Measurements from ENCODE around the gene CBX4. TPM values are rescaled to one million over a fixed set of nuclear protein-coding genes. Genes with fewer than 3 reads are reported as not detected.

The CBX4 gene
- total RNA-seq, 1 donor from 2014 or later, result 56.3 TPM

DNA sequence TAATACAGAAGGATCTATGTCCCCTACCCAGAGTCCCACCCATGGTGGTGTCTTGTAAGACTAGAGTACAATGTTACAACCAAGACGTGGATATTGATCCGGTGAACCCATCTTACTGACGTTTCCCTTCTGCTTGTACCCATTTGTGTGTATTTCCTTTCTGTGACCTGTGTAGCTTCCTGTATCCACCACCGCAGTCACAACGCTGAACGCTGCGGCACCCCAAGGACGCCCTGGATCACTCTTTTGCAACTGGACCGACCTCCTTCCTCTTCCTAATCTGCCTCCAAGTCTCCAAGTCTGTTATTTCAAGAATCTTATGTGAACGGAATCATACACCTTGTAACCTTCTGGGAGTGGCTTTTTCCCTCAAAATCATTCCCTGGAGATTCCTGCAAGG is 33.5 kb upstream of the CBX4 start:
- Mint-ChIP-seq H3K36me3 (ENCODE audit: low read depth) (no peaks in the 10 kb centered on the region), H3K4me1 (peaks cover 4% of the 10 kb centered on the region), H3K4me3 (no peak overlapping the region), H3K27me3 (peaks cover 18% of the 10 kb centered on the region), H3K27ac (no peak overlapping the region), H3K9me3 (no peaks in the 10 kb centered on the region)
- CTCF ChIA-PET, result no interaction called here
- DNase-seq (no peak), ATAC-seq (ENCODE audit: low read depth) (no peak)
- TF ChIP-seq, protein P1, sequence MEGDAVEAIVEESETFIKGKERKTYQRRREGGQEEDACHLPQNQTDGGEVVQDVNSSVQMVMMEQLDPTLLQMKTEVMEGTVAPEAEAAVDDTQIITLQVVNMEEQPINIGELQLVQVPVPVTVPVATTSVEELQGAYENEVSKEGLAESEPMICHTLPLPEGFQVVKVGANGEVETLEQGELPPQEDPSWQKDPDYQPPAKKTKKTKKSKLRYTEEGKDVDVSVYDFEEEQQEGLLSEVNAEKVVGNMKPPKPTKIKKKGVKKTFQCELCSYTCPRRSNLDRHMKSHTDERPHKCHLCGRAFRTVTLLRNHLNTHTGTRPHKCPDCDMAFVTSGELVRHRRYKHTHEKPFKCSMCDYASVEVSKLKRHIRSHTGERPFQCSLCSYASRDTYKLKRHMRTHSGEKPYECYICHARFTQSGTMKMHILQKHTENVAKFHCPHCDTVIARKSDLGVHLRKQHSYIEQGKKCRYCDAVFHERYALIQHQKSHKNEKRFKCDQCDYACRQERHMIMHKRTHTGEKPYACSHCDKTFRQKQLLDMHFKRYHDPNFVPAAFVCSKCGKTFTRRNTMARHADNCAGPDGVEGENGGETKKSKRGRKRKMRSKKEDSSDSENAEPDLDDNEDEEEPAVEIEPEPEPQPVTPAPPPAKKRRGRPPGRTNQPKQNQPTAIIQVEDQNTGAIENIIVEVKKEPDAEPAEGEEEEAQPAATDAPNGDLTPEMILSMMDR (IDR thresholded peaks at IDR 0.05), result no peak
- intact Hi-C loops (cut with micrococcal nuclease), result no loop called here
- POLR2A ChIA-PET, result interaction anchor here (1.0 kb wide), 1 partner anchor 59 kb away, joined by 3 read pairs; no protein-coding TSS in a partner anchor

DNA sequence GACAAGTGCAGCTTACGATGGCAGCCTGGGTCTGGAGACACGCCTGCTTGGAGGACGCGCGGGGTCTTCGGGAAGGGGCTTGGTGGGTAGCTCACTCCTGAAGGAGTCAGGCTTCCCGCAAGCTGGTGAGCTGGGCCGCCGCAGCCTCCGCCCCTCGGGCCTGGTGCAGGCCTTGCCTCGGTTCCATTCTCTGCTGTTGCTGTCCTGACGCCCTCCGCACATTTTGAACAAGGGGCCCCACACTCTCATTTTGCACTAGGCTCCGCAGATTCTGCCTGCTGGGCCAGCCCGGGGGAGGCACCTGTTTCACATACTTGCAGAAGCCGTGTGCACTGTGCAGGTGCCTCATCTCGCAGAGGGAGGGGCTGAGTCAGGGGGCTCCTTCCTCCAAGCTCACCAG is 31.9 kb upstream of the CBX4 start:
- ChIA-PET CTCF (interaction anchor here (1.1 kb wide), 1 partner anchor 20 kb away, joined by 3 read pairs; no protein-coding TSS in a partner anchor), POLR2A (no interaction called here)
- intact Hi-C loops (cut with micrococcal nuclease), result no loop called here
- peaks cover 13% of the 10 kb centered on the region for H3K4me1 Mint-ChIP-seq
- no peak overlapping the region for H3K27ac Mint-ChIP-seq
- peaks cover 10% of the 10 kb centered on the region for H3K27me3 Mint-ChIP-seq
- no peaks in the 10 kb centered on the region for H3K36me3 Mint-ChIP-seq (ENCODE audit: low read depth)
- DNase-seq (no peak), ATAC-seq (ENCODE audit: low read depth) (no peak)
- TF ChIP-seq, protein P1 (IDR thresholded peaks at IDR 0.05), result no peak
- no peaks in the 10 kb centered on the region for H3K9me3 Mint-ChIP-seq
- no peak overlapping the region for H3K4me3 Mint-ChIP-seq

DNA sequence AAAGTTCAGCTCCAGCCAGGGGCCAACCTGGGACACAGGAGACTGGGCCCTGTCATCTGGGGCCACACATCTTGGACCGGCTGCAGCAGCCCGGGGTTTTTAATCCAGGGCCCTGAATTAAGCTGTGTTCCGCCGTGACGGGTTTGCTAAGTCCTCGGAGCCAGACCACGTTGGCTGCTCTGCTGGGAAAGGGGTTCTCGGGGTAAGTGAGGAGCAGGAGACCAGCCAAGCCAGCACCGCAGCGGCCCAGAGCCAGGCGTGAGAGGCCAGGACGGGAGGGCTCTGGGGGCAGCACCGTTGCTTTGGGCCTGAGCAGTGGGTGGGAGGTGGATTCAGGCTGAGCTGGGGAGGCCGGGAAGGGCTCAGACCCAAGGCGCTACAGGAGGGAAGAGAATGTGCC is 31.3 kb upstream of the CBX4 start:
- CTCF ChIA-PET, result interaction anchor here (1.1 kb wide), 1 partner anchor 21 kb away, joined by 3 read pairs; no protein-coding TSS in a partner anchor

DNA sequence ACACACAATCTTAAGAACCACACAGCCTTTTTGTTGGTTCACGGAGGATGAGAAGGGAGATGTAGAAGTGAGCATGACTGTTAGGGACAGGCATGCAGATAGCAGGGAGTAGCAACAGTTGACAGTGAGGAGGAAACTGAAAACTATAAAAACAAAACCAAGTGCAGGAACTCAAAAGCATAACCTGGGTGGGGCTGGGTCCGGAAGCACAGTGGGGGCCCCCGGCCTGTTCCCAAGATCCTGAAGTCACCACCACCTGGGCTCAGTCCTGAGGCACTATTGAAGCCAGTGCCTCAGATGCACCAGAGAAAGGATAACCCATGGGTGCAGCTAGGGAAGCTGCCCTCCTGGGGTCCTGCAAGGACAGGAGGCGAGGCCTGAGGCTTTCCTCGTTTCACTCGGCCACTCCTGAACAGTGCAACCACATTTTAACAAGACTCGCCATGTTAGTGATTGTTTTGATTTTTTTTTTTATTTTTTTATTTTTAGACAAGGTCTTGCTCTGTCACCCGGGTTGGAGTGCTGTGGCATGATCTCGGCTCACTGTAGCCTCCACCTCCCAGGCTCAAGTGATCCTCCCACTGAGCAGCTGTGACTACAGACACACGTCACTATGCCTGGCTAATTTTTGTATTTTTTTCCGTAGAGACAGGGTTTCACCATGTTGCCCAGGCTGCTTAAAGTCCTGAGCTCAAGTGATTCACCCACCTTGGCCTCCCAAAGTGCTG is 27.7 kb upstream of the CBX4 start:
- TF ChIP-seq, protein P1 (IDR thresholded peaks at IDR 0.05), result no peak
- no peak overlapping the region for H3K4me3 Mint-ChIP-seq
- intact Hi-C loops (cut with micrococcal nuclease), result no loop called here
- H3K27me3 Mint-ChIP-seq, result peaks cover 16% of the 10 kb centered on the region
- ChIA-PET POLR2A (interaction anchor here (0.9 to 1.1 kb wide), 2 partner anchors 9 to 64 kb away, joined by 3 read pairs; no protein-coding TSS in a partner anchor), CTCF (interaction anchor here (0.6 kb wide), 1 partner anchor 54 kb away, joined by 4 read pairs; no protein-coding TSS in a partner anchor)
- ATAC-seq (ENCODE audit: low read depth), result peak; percentile 60
- DNase-seq, result no peak
- no peaks in the 10 kb centered on the region for H3K9me3 Mint-ChIP-seq
- H3K27ac Mint-ChIP-seq, result peak overlapping the region; percentile 35
- peaks cover 19% of the 10 kb centered on the region for H3K4me1 Mint-ChIP-seq
- H3K36me3 Mint-ChIP-seq (ENCODE audit: low read depth), result no peaks in the 10 kb centered on the region

More for the DNA sequence above, 31.3 kb upstream of the CBX4 start:
- TF ChIP-seq, protein P1 (IDR thresholded peaks at IDR 0.05), result no peak
- intact Hi-C loops (cut with micrococcal nuclease), result no loop called here
- Mint-ChIP-seq H3K27me3 (peaks cover 9% of the 10 kb centered on the region), H3K4me1 (peaks cover 14% of the 10 kb centered on the region), H3K36me3 (ENCODE audit: low read depth) (no peaks in the 10 kb centered on the region), H3K4me3 (no peak overlapping the region), H3K27ac (no peak overlapping the region), H3K9me3 (no peaks in the 10 kb centered on the region)
- POLR2A ChIA-PET, result no interaction called here
- no peak for DNase-seq
- no peak for ATAC-seq (ENCODE audit: low read depth)

DNA sequence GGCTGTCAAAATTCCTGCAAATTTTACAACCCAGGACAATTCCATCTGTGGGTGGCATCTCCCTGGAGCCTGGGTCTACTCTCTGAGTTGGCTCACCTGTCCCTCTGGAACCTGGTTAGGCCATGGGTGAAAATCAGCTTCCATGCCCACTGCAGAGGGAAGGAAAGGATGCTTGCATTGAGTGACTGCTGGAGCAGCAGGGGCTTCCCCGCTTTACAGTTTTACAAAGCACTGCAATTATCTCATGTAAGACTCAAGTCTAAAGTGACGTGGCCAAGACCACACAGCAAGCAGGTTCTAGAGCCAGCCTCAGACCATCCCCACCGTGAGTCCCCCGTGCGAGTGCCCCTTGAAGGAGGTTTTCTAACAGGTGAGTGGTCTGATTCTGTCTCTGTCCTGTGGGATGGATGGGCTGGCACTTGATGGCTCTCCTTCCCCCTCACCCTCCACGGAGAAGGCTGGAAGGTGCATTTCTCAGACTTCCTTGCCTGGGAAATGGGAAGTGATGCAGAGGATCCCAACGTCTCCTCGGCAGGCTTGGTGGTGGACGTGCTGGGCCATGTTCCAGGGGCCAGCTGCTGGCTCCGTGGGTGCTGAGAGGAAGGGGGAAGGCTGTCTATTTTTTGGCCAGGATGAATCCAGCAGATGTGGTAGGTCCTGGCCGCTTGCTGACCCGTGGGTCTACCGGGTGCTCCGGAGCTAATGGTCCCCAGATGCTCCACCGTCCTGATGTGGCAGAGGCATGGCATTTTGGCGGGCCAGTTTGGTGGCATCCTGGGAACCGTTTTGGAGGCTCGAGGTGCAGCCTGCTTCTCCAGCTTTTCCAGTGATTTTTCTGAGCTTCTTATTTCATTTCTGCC is 26.3 kb upstream of the CBX4 start:
- CTCF ChIA-PET, result no interaction called here
- ATAC-seq (ENCODE audit: low read depth) (no peak), DNase-seq (no peak)
- POLR2A ChIA-PET, result no interaction called here
- Mint-ChIP-seq H3K4me3 (no peak overlapping the region), H3K36me3 (ENCODE audit: low read depth) (no peaks in the 10 kb centered on the region), H3K27ac (no peak overlapping the region), H3K4me1 (peaks cover 23% of the 10 kb centered on the region), H3K27me3 (peaks cover 26% of the 10 kb centered on the region), H3K9me3 (no peaks in the 10 kb centered on the region)
- intact Hi-C loops (cut with micrococcal nuclease), result no loop called here
- TF ChIP-seq, protein P1 (IDR thresholded peaks at IDR 0.05), result no peak
